H1 (cell line): Measurements from ENCODE around the gene MCHR1. TPM values are rescaled to one million over a fixed set of nuclear protein-coding genes. Genes with fewer than 3 reads are reported as not detected.

Source experiments
- CTCF ChIA-PET: fragments of 300-600 bp; sonication (Branson Sonifier 250); formaldehyde crosslinking; loops from one replicate; lab custom pipeline; 2021; ENCODE audit not compliant: partially characterized antibody; lab: Charles Lee
- POLR2A ChIA-PET: fragments of 300-600 bp; sonication (Branson Sonifier 250); formaldehyde crosslinking; loops from one replicate; lab custom pipeline; 2021; ENCODE audit warnings: inconsistent platforms; ENCODE audit not compliant: partially characterized antibody; lab: Charles Lee
- DNase-seq, 2 experiments: peaks; one replicate each; pipeline versions ENCODE4 v3.0.0 to v3.0.0-alpha.2; 2010 to 2022; ENCODE audit warnings: low spot score in 2 of 2, low read depth in 1 of 2, mixed read lengths in 1 of 2
- FAIRE-seq: peaks from 2 replicates; lab custom pipeline; 2011; peaks lifted over from hg19 to GRCh38; lab: Jason Lieb, UNC
- H2AFZ ChIP-seq: 2 replicates; pipeline ENCODE4 v1.8.1; 2012; ENCODE audit warnings: low read length, inconsistent platforms
- H2AK5ac ChIP-seq: 2 replicates; pipeline ENCODE4 v1.6.1; 2013; ENCODE audit warnings: low read depth, low read length
- H2BK120ac ChIP-seq: replicated peaks from 2 replicates; pipeline ENCODE3; 2013; ENCODE audit warnings: low read depth, low read length, inconsistent platforms
- H2BK12ac ChIP-seq: 2 replicates; pipeline ENCODE4 v1.6.1; 2013; ENCODE audit warnings: low read depth, low read length
- H2BK15ac ChIP-seq: 2 replicates; pipeline ENCODE4 v1.6.1; 2013; ENCODE audit warnings: low read length
- H2BK20ac ChIP-seq: 2 replicates; pipeline ENCODE4 v1.6.1; 2013; ENCODE audit warnings: low read length
- H2BK5ac ChIP-seq: 2 replicates; pipeline ENCODE4 v1.6.1; 2013; ENCODE audit warnings: low read depth, low read length
- H3K14ac ChIP-seq: 2 replicates; pipeline ENCODE4 v1.6.1; 2013; ENCODE audit warnings: inconsistent platforms; ENCODE audit not compliant: insufficient read length
- H3K18ac ChIP-seq: 2 replicates; pipeline ENCODE4 v1.6.1; 2013; ENCODE audit warnings: low read length; ENCODE audit errors: extremely low read depth
- H3K23ac ChIP-seq: 2 replicates; pipeline ENCODE4 v1.6.1; 2013; ENCODE audit warnings: inconsistent platforms; ENCODE audit not compliant: insufficient read length
- H3K23me2 ChIP-seq: 2 replicates; pipeline ENCODE4 v1.6.1; 2013; ENCODE audit warnings: low read depth, low read length
- H3K27ac ChIP-seq: 2 replicates; pipeline ENCODE4 v1.6.1; 2011; ENCODE audit warnings: low read depth, low read length, inconsistent platforms
- H3K27me3 ChIP-seq, 4 experiments: replicated peaks in 1 of 4; 1 replicate in 1 of 4; 2 replicates in 3 of 4; pipeline versions ENCODE4 v1.6.1 to v1.8.1; 2011 to 2013; ENCODE audit warnings: low read length in 3 of 4, mild to moderate bottlenecking in 3 of 4, inconsistent platforms in 2 of 4, mixed read lengths in 2 of 4, moderate library complexity in 1 of 4; ENCODE audit not compliant: control insufficient read depth in 3 of 4, insufficient read depth in 3 of 4; ENCODE audit errors: extremely low read depth in 1 of 4
- H3K36me3 ChIP-seq, 4 experiments: 2 replicates each; pipeline versions ENCODE4 v1.6.1 to v1.8.1; 2011 to 2013; ENCODE audit warnings: mild to moderate bottlenecking in 4 of 4, low read length in 3 of 4, moderate library complexity in 2 of 4, control low read depth in 1 of 4, inconsistent platforms in 1 of 4; ENCODE audit not compliant: insufficient read depth in 4 of 4, control insufficient read depth in 2 of 4
- H3K4ac ChIP-seq: replicated peaks from 2 replicates; pipeline ENCODE3; 2013; ENCODE audit warnings: low read length, low read depth, mixed read lengths, inconsistent platforms; ENCODE audit not compliant: insufficient read length
- H3K4me1 ChIP-seq, 4 experiments: replicated peaks in 1 of 4; 1 replicate in 1 of 4; 2 replicates in 3 of 4; pipeline versions ENCODE4 v1.6.1 to v1.8.1; 2011 to 2013; ENCODE audit warnings: low read length in 3 of 4, inconsistent platforms in 2 of 4, mixed read lengths in 1 of 4; ENCODE audit not compliant: insufficient read depth in 4 of 4, control insufficient read depth in 3 of 4
- H3K4me2 ChIP-seq, 2 experiments: 2 replicates each; pipeline versions ENCODE4 v1.6.1 to v1.8.1; 2011 to 2013; ENCODE audit warnings: low read depth in 2 of 2, low read length in 2 of 2, control low read depth in 1 of 2, inconsistent platforms in 1 of 2, mild to moderate bottlenecking in 1 of 2; ENCODE audit not compliant: insufficient read depth in 1 of 2
- H3K4me3 ChIP-seq, 4 experiments: fragments of 200-600, 300-600 bp in 1 of 4; sonication (generic), shearing (Covaris generic), sonication (Bioruptor Twin) in 1 of 4; 2 replicates each; pipeline versions ENCODE4 v1.5.1 to v1.8.1; 2011 to 2016; ENCODE audit warnings: low read length in 4 of 4, low read depth in 3 of 4, control low read depth in 2 of 4, inconsistent platforms in 2 of 4, mild to moderate bottlenecking in 2 of 4, mixed read lengths in 1 of 4, moderate library complexity in 1 of 4; ENCODE audit not compliant: insufficient read depth in 2 of 4; ENCODE audit errors: extremely low read depth in 1 of 4
- H3K56ac ChIP-seq: replicated peaks from 2 replicates; pipeline ENCODE3; 2013; ENCODE audit warnings: low read depth, mild to moderate bottlenecking, mixed read lengths, low read length, inconsistent platforms; ENCODE audit not compliant: insufficient read length
- H3K79me1 ChIP-seq: 2 replicates; pipeline ENCODE4 v1.6.1; 2013; ENCODE audit warnings: low read depth, low read length, control low read depth
- H3K79me2 ChIP-seq, 2 experiments: 2 replicates each; pipeline versions ENCODE4 v1.6.1 to v1.8.1; 2012 to 2013; ENCODE audit warnings: low read length in 2 of 2, mild to moderate bottlenecking in 2 of 2, inconsistent platforms in 1 of 2; ENCODE audit not compliant: insufficient read depth in 2 of 2, control insufficient read depth in 1 of 2
- H3K9ac ChIP-seq, 4 experiments: replicated peaks in 1 of 4; 1 replicate in 1 of 4; 2 replicates in 3 of 4; pipeline versions ENCODE4 v1.6.1 to v1.8.1; 2011 to 2013; ENCODE audit warnings: low read depth in 3 of 4, low read length in 3 of 4, control low read depth in 2 of 4, mild to moderate bottlenecking in 2 of 4, moderate library complexity in 2 of 4, inconsistent platforms in 1 of 4; ENCODE audit errors: extremely low read depth in 1 of 4
- H3K9me3 ChIP-seq, 2 experiments: 2 replicates each; pipeline versions ENCODE4 v1.6.1 to v1.8.1; 2012 to 2013; ENCODE audit warnings: mild to moderate bottlenecking in 2 of 2, moderate library complexity in 2 of 2, control low read depth in 1 of 2, inconsistent platforms in 1 of 2, low read depth in 1 of 2, low read length in 1 of 2, mixed read lengths in 1 of 2; ENCODE audit not compliant: insufficient read depth in 2 of 2
- H4K20me1 ChIP-seq, 2 experiments: replicated peaks in 1 of 2; 2 replicates each; pipeline versions ENCODE3 to v1.8.1; 2011 to 2013; ENCODE audit warnings: inconsistent platforms in 2 of 2, low read length in 2 of 2, mild to moderate bottlenecking in 1 of 2; ENCODE audit not compliant: insufficient read depth in 2 of 2, control insufficient read depth in 1 of 2
- H4K5ac ChIP-seq: 2 replicates; pipeline ENCODE4 v1.6.1; 2013; ENCODE audit warnings: low read length, low read depth, mixed read lengths, inconsistent platforms; ENCODE audit not compliant: insufficient read length
- H4K8ac ChIP-seq: 2 replicates; pipeline ENCODE4 v1.8.0; 2013; ENCODE audit warnings: mild to moderate bottlenecking, moderate library complexity, low read length, inconsistent platforms; ENCODE audit not compliant: insufficient read depth; ENCODE audit errors: extremely low read depth
- H4K91ac ChIP-seq: replicated peaks from 2 replicates; pipeline ENCODE3; 2013; ENCODE audit warnings: low read length, mixed read lengths, inconsistent platforms; ENCODE audit not compliant: insufficient read length
- CEBPB ChIP-seq: IDR thresholded peaks from 2 replicates; pipeline ENCODE4 v1.6.1; 2012; ENCODE audit warnings: low read depth, low read length
- CHD2 ChIP-seq: IDR thresholded peaks from 2 replicates; pipeline ENCODE4 v1.6.1; 2012; ENCODE audit warnings: low read length, improper control_type of control experiment
- JUN ChIP-seq: IDR thresholded peaks from 2 replicates; pipeline ENCODE4 v1.6.1; 2011; ENCODE audit warnings: low read depth, mild to moderate bottlenecking, improper control_type of control experiment, low read length
- KDM5A ChIP-seq: fragments of 200-600 bp; IDR thresholded peaks from 2 replicates; pipeline ENCODE4 v1.7.1; 2012; ENCODE audit warnings: mild to moderate bottlenecking, low read length, inconsistent platforms, mixed read lengths
- NRF1 ChIP-seq: IDR thresholded peaks from 2 replicates; pipeline ENCODE4 v1.6.1; 2011; ENCODE audit warnings: mild to moderate bottlenecking, low read depth, low read length, improper control_type of control experiment
- RBBP5 ChIP-seq: IDR thresholded peaks from 2 replicates; pipeline ENCODE4 v1.7.1; 2012; ENCODE audit warnings: low read depth, mild to moderate bottlenecking, inconsistent platforms, low read length, moderate library complexity, borderline replicate concordance
- RFX5 ChIP-seq: IDR thresholded peaks from 2 replicates; pipeline ENCODE4 v1.6.1; 2011; ENCODE audit warnings: low read depth, low read length, improper control_type of control experiment, borderline replicate concordance
- RNF2 ChIP-seq: fragments of 200-900, 300-1000 bp; sonication (generic); IDR thresholded peaks from 2 replicates; pipeline ENCODE4 v1.7.1; 2016; ENCODE audit warnings: borderline replicate concordance, low read depth, mild to moderate bottlenecking, antibody characterized with exemption, low read length; ENCODE audit not compliant: poor library complexity, severe bottlenecking; ENCODE audit errors: missing control alignments
- SAP30 ChIP-seq: fragments of 300-600 bp; sonication (generic); IDR thresholded peaks from 2 replicates; pipeline ENCODE4 v1.7.1; 2012; ENCODE audit warnings: low read length, moderate library complexity, mild to moderate bottlenecking, inconsistent platforms; ENCODE audit not compliant: insufficient read depth, insufficient replicate concordance
- SIX5 ChIP-seq: IDR thresholded peaks from 2 replicates; pipeline ENCODE4 v1.6.1; 2011; ENCODE audit warnings: mild to moderate bottlenecking, low read depth, low read length
- SUZ12 ChIP-seq: fragments of 200-600 bp; sonication (generic); IDR thresholded peaks from 2 replicates; pipeline ENCODE4 v1.6.1; 2012; ENCODE audit warnings: mild to moderate bottlenecking, inconsistent platforms, low read length, moderate library complexity, mixed read lengths
- WGBS, 2 experiments: shearing (Covaris generic) in 1 of 2; methylation state at CpG; one replicate each; pipeline versions ENCODE4 v1.1.6 to v1.1.7; 2013 to 2015; ENCODE audit warnings: low lambda C conversion rate in 2 of 2, mixed read lengths in 2 of 2, inconsistent platforms in 1 of 2, low coverage in 1 of 2, missing lambda C conversion rate in 1 of 2; ENCODE audit not compliant: insufficient replicate concordance in 2 of 2, insufficient coverage in 1 of 2, insufficient read length in 1 of 2; ENCODE audit errors: extremely low coverage in 1 of 2, missing lambda C conversion rate in 1 of 2; 5-methylcytosine and 5-hydroxymethylcytosine counted together
- polyA plus RNA-seq, 7 experiments: library from polyadenylated mRNA; depleted of rRNA in 3 of 7; stranded (reverse) in 5 of 7; unstranded in 2 of 7; fragments of >200 nt in 5 of 7; fragments of 200-250 nt in 2 of 7; gene quantifications; 1 replicate in 5 of 7; 2 replicates in 1 of 7; 4 replicates in 1 of 7; pipeline versions ENCODE4 v1.2.1 to v1.2.3, GENCODE V29; 2011 to 2013; ENCODE audit warnings: missing spikeins in 2 of 7, mixed read lengths in 2 of 7
- total RNA-seq: library from RNA; stranded (reverse); fragmentation: NEBNext Ultra II Directional; extraction: Animal tissue kit (Norgen Biotek cat#: 25700); gene quantifications from 2 replicates; pipeline ENCODE4 v1.2.1, GENCODE V29; 2021
- TF ChIP-seq, protein P1 (sequence below), 3 experiments: IDR thresholded peaks; 1 replicate in 2 of 3; 2 replicates in 1 of 3; pipeline versions ENCODE4 v1.5.1 to v1.6.1; 2011; ENCODE audit warnings: low read length in 3 of 3, mild to moderate bottlenecking in 3 of 3, inconsistent platforms in 2 of 3, low read depth in 1 of 3, moderate library complexity in 1 of 3; ENCODE audit not compliant: insufficient read depth in 1 of 3; ENCODE audit errors: control extremely low read depth in 1 of 3

The MCHR1 gene
- total and polyA plus RNA-seq, 2 of the 8 experiments (the other 6 are each of a cell fraction or from before 2014, with no cell fraction given): 0.91 to 7.6 TPM

DNA sequence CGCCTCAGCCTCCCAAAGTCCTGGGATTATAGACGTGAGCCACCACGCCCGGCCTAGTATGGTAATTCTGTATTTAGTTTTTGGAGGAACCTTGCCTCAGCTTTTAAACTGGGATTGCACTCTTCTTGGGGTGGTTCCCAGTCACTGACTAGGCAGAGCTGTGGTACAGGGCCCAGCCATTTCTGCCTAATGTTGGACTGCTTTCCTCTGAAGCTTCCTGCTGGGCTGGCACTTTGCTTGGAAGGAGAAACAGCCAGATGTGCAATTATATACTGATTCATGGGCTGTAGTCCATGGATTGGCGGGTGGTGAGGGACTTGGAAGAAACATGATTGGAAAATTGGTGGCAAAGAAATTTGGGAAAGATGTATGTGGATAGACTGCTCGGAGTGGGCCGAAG, 17.6 kb upstream of the MCHR1 start:
- no peak for FAIRE-seq
- H3K4me1 ChIP-seq: no peaks in the 10 kb centered on the region
- H2BK15ac ChIP-seq: no peak overlapping the region
- H2BK120ac ChIP-seq: no peak overlapping the region
- H2AFZ ChIP-seq: no peak overlapping the region
- H2BK5ac ChIP-seq: no peak overlapping the region
- no peak overlapping the region for H2BK12ac ChIP-seq
- H4K5ac ChIP-seq: no peak overlapping the region
- H3K9ac ChIP-seq: no peak overlapping the region
- H4K8ac ChIP-seq: no peak overlapping the region
- no peaks in the 10 kb centered on the region for H3K23me2 ChIP-seq
- H3K4me3 ChIP-seq: no peak overlapping the region
- 97% methylated on average over 7 of the region's 7 CpGs; no CpG with 5 or more reads in 1 of the 2 experiments for WGBS, 2 experiments
- no peak overlapping the region for H3K4ac ChIP-seq
- H3K56ac ChIP-seq: no peak overlapping the region
- H3K18ac ChIP-seq: no peak overlapping the region
- ChIA-PET POLR2A (no interaction called here), CTCF (interaction anchor here (1.2 to 2.9 kb wide), 3 partner anchors 15 to 231 kb away, joined by 3 to 9 read pairs (median 4); no protein-coding TSS in a partner anchor)
- H3K27ac ChIP-seq: no peak overlapping the region
- H3K36me3 ChIP-seq: no peaks in the 10 kb centered on the region
- no peak for DNase-seq
- H3K9me3 ChIP-seq: no peaks in the 10 kb centered on the region
- H4K91ac ChIP-seq: no peak overlapping the region
- H3K4me2 ChIP-seq: no peak overlapping the region
- no peaks in the 10 kb centered on the region for H3K27me3 ChIP-seq
- H4K20me1 ChIP-seq: no peaks in the 10 kb centered on the region
- no peak overlapping the region for H2BK20ac ChIP-seq
- H3K23ac ChIP-seq: no peak overlapping the region
- no peak overlapping the region for H3K14ac ChIP-seq
- no peak overlapping the region for H2AK5ac ChIP-seq
- no peaks in the 10 kb centered on the region for H3K79me1 ChIP-seq
- no peaks in the 10 kb centered on the region for H3K79me2 ChIP-seq
- TF ChIP-seq SAP30 (no peak), RBBP5 (no peak), RFX5 (no peak), KDM5A (no peak), NRF1 (no peak), CEBPB (no peak), CHD2 (no peak), JUN (no peak), SIX5 (no peak), RNF2 (no peak), SUZ12 (no peak)
- TF ChIP-seq, protein P1, sequence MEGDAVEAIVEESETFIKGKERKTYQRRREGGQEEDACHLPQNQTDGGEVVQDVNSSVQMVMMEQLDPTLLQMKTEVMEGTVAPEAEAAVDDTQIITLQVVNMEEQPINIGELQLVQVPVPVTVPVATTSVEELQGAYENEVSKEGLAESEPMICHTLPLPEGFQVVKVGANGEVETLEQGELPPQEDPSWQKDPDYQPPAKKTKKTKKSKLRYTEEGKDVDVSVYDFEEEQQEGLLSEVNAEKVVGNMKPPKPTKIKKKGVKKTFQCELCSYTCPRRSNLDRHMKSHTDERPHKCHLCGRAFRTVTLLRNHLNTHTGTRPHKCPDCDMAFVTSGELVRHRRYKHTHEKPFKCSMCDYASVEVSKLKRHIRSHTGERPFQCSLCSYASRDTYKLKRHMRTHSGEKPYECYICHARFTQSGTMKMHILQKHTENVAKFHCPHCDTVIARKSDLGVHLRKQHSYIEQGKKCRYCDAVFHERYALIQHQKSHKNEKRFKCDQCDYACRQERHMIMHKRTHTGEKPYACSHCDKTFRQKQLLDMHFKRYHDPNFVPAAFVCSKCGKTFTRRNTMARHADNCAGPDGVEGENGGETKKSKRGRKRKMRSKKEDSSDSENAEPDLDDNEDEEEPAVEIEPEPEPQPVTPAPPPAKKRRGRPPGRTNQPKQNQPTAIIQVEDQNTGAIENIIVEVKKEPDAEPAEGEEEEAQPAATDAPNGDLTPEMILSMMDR (IDR thresholded peaks at IDR 0.05; ENCODE audit: control extremely low read depth in 1 of 3, insufficient read depth in 1 of 3, low read depth in 1 of 3, low read length in 3 of 3): no peak
